Uterus (tissue), 2 donors: Measurements from ENCODE around the gene GALNTL6.

Experiments
- CTCF ChIP-seq, 4 experiments: fragments of 200-600 bp in 2 of 4; fragments of 450-650 bp in 2 of 4; sonication (generic) in 2 of 4; IDR thresholded peaks; one replicate each; pipeline ENCODE4 v1.5.1; 2016 to 2019; ENCODE audit warnings: antibody characterized with exemption in 4 of 4, mild to moderate bottlenecking in 2 of 4, moderate library complexity in 1 of 4
- POLR2A ChIP-seq, 2 donors: fragments of 450-650 bp; IDR thresholded peaks; one replicate each; pipeline ENCODE4 v1.6.1; 2016; ENCODE audit warnings: antibody characterized with exemption in 2 of 2, mild to moderate bottlenecking in 1 of 2, moderate library complexity in 1 of 2

- TF ChIP-seq POLR2A (IDR thresholded peaks at IDR 0.05): no peak
- TF ChIP-seq CTCF (IDR thresholded peaks at IDR 0.05): no peak
Measured at GRCh38 chr4:172489861-172490260, 676.7 kb downstream of the GALNTL6 start.
